HG03108 (cell line): ENCODE results near the gene UPK3BL2.
"Not testable (repeated sequence)": the region's sequence is repeated elsewhere in the genome, so short reads cannot be mapped to it uniquely, and the experiment has no call there.

Source experiments
- ATAC-seq: cut with Tn5 transposase; IDR thresholded peaks from one replicate; pipeline ENCODE4 v1.9.1; 2021; ENCODE audit warnings: moderate library complexity; ENCODE audit not compliant: unreplicated experiment

UPK3BL2 gene

GRCh38 chr7:102494473-102495149 is 48.9 kb downstream of the UPK3BL2 start:
- ATAC-seq = peak; percentile 64

GRCh38 chr7:102494026-102494425 is 49.5 kb downstream of the UPK3BL2 start:
- ATAC-seq = not testable (repeated sequence)

GRCh38 chr7:102493220-102493935 is 50.1 kb downstream of the UPK3BL2 start:
- ATAC-seq = peak; percentile 38

GRCh38 chr7:102490529-102491075 is 52.9 kb downstream of the UPK3BL2 start:
- not testable (repeated sequence) for ATAC-seq
